RWPE1 (cell line): ENCODE results near the gene PPM1D.
"Not testable (repeated sequence)": the region's sequence is repeated elsewhere in the genome, so short reads cannot be mapped to it uniquely, and the experiment has no call there.

Experiments
- CTCF ChIA-PET: fragments of 350-600 bp; sonication (Branson Sonifier 250); formaldehyde crosslinking; extraction: SDS; loops from one replicate; lab custom pipeline; 2021; lab: Yijun Ruan, JAX
- POLR2A ChIA-PET: fragments of 400-600 bp; formaldehyde crosslinking; extraction: SDS; loops from one replicate; lab custom pipeline; 2020; ENCODE audit warnings: antibody characterized with exemption; ENCODE audit not compliant: low non-redundant PET; lab: Yijun Ruan, JAX
- DNase-seq: peaks from one replicate; pipeline ENCODE4 v3.0.0; 2012; ENCODE audit warnings: low spot score
- H3K27ac ChIP-seq: fragments of 450-650 bp; 2 replicates; pipeline ENCODE4 v1.5.1; 2017
- TF ChIP-seq, protein P1 (sequence below): fragments of 450-650 bp; conservative IDR thresholded peaks from 2 replicates; pipeline ENCODE4 v1.5.1; 2017; ENCODE audit warnings: low read depth, mild to moderate bottlenecking

PPM1D gene

DNA sequence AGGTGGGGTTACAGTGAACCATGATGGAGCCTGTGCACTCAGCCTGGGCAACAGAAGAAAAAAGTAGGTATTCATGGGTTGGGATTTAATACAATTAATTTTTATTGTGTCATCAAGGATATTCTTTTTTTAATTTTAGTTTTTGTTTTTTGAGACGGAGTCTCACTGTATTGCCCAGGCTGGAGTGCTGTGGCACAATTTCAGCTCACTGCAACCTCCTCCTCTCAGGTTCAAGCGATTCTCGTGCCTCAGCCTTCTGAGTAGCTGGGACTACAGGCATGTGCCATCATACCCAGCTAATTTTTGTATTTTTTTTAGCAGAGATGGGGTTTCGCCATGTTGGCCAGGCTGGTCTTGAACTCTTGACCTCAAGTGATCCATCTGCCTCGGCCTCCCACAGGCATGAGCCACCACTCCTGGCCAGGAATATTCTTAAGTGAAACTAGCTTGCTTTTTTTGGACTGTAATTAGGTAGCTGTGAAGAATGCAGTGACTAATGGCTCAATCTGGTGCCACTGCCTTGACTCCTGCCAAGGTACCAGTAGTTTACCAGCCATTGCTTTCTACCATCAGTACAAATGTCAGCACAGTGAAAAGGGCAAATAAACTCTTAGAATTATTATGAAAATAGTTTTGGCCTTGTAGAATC, 4.8 kb downstream of the PPM1D start:
- peak overlapping the region; percentile 59 for H3K27ac ChIP-seq
- TF ChIP-seq, protein P1, sequence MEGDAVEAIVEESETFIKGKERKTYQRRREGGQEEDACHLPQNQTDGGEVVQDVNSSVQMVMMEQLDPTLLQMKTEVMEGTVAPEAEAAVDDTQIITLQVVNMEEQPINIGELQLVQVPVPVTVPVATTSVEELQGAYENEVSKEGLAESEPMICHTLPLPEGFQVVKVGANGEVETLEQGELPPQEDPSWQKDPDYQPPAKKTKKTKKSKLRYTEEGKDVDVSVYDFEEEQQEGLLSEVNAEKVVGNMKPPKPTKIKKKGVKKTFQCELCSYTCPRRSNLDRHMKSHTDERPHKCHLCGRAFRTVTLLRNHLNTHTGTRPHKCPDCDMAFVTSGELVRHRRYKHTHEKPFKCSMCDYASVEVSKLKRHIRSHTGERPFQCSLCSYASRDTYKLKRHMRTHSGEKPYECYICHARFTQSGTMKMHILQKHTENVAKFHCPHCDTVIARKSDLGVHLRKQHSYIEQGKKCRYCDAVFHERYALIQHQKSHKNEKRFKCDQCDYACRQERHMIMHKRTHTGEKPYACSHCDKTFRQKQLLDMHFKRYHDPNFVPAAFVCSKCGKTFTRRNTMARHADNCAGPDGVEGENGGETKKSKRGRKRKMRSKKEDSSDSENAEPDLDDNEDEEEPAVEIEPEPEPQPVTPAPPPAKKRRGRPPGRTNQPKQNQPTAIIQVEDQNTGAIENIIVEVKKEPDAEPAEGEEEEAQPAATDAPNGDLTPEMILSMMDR: no peak
- peak; percentile 29 for DNase-seq
- CTCF ChIA-PET: interaction anchor here (0.9 kb wide), 1 partner anchor 33 kb away, joined by 3 read pairs; no protein-coding TSS in a partner anchor
- POLR2A ChIA-PET: no interaction called here

DNA sequence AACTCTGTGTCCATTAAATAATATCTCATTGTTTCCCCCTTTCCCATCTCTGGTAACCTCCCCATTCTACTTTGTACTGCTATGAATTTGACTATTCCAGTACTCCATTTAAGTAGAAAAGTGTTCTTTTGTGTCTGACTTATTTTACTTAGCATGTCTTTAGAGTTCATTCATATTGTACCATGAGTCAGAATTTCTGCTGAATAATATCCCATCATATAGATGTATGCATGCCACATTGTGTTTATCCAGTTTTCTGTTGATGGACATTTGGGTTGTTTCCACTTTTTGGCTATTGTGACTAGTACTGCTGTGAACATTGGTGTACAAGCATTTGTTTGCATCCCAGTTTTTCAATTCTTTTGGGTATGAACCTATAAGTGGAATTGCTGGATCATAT, 6.0 kb downstream of the PPM1D start:
- TF ChIP-seq, protein P1: no peak
- ChIA-PET POLR2A (no interaction called here), CTCF (interaction anchor here (0.7 kb wide), 1 partner anchor 1332 kb away, joined by 3 read pairs; no protein-coding TSS in a partner anchor)
- DNase-seq: no peak
- H3K27ac ChIP-seq: no peak overlapping the region

DNA sequence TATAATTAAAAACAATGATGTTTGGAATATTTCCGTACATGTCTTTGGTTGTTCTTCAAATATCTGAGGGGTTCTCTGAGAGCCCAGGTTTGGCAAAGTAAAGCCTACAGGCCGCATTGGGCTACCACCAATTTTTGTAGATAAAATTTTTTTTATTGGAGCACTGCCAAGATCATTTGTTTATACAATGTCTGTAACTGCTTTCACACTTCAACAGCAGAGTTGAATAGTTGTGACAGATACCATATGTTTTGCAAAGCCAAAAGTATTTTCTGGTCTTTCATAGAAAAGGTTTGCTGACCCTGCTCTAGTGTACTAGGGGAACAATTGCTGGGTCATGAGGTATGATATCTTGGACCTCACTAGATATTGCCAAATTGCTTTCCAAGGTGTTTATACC, 10.5 kb downstream of the PPM1D start:
- H3K27ac ChIP-seq: no peak overlapping the region
- no peak for DNase-seq
- ChIA-PET CTCF (no interaction called here), POLR2A (no interaction called here)
- TF ChIP-seq, protein P1: no peak

DNA sequence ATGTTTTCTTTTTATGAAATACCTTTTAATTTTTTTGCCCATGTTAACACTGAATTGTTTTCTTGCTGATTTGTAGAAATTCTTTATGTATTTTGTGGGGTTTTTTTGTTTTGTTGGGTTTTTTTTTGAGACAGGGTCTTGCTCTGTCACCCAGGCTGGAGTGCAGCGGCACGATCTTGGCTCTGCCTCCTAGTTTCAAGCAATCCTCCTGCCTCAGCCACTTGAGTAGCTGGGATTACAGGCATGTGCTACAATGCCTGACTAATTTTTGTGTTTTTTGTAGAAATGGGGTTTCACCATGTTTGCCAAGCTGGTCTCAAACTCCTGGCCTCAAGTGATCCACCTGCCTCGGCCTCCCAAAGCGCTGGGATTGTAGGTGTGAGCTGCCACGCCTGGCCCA, 11.3 kb downstream of the PPM1D start:
- POLR2A ChIA-PET, CTCF ChIA-PET, DNase-seq: not testable (repeated sequence)

DNA sequence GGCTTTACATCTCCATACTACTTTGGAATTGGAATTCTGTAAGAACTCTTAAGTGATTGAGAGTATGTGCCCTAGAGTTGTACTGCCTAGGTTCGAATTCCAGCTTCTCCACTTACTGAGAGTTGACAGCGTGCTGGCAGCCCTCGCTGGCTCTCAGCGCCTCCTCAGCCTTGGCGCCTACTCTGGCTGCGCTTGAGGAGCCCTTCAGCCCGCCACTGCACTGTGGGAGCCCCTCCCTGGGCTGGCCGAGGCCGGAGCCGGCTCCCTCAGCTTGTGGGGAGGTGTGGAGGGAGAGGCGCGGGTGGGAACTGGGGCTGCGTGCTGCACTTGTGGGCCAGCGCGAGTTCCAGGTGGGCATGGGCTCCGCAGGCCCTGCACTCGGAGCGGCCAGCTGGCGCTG, 13.3 kb downstream of the PPM1D start:
- H3K27ac ChIP-seq: no peak overlapping the region
- TF ChIP-seq, protein P1: no peak
- ChIA-PET CTCF (interaction anchor here (0.6 kb wide), 1 partner anchor 18 kb away, joined by 3 read pairs; no protein-coding TSS in a partner anchor), POLR2A (no interaction called here)
- no peak for DNase-seq

More for the DNA sequence above, 11.3 kb downstream of the PPM1D start:
- H3K27ac ChIP-seq: not testable (repeated sequence)

DNA sequence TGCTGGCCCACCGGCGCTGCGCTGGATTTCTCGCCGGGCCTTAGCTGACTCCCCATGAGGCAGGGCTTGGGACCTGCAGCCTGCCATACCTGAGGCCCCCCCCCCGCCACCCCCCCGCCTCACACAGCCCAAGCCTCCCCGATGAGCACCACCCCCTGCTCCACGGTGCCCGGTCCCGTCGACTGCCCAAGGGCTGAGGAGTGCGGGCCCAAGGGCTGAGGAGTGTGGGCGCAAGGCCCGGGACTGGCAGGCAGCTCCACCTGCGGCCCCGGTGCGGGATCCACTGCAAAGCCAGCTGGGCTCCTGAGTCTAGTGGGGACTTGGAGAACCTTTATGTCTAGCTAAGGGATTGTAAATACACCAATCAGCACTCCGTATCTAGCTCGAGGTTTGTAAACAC, 13.8 kb downstream of the PPM1D start:
- DNase-seq, POLR2A ChIA-PET, H3K27ac ChIP-seq: not testable (repeated sequence)
- CTCF ChIA-PET: interaction anchor here (0.7 kb wide), 1 partner anchor 12 kb away, joined by 3 read pairs; no protein-coding TSS in a partner anchor

DNA sequence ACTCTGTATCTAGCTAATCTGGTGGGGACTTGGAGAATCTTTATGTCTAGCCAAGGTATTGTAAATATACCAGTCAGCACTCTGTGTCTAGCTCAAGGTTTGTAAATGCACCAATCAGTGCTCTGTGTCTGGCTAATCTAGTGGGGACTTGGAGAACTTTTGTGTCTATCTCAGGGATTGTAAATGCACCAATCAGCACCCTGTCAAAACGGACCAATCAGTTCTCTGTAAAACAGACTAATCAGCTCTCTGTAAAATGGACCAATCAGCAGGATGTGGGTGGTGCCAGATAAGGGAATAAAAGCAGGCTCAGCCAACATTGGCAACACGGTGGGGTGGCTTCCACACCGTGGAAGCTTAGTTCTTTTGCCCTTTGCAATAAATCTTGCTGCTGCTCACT, 14.3 kb downstream of the PPM1D start:
- DNase-seq, POLR2A ChIA-PET: not testable (repeated sequence)
- CTCF ChIA-PET: interaction anchor here (0.7 kb wide), 1 partner anchor 13 kb away, joined by 3 read pairs; no protein-coding TSS in a partner anchor

DNA sequence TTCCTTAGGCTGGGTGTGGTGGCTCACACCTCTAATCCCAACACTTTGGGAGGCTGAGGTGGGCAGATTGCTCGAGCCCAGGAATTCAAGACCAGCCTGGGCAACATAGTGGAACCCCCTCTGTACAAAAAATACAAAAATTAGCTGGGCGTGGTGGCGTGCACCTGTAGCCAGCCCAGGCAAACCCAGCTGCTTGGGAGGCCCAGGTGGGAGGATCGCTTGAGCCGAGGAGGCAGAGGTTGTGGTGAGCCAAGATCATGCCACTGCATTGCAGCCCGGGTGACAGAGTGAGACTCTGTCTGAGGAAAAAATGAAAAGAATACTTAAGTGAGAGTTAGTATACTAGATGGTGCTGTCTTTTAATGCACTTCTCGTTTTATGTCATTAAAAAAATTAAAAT, 15.1 kb downstream of the PPM1D start:
- DNase-seq: no peak
- TF ChIP-seq, protein P1: no peak
- ChIA-PET POLR2A (no interaction called here), CTCF (no interaction called here)
- no peak overlapping the region for H3K27ac ChIP-seq

More for the DNA sequence above, 14.3 kb downstream of the PPM1D start:
- H3K27ac ChIP-seq: not testable (repeated sequence)
